SK-N-SH (cell line): ENCODE data around the gene ROMO1. TPM values are rescaled to one million over a fixed set of nuclear protein-coding genes. Genes with fewer than 3 reads are reported as not detected.

Source experiments
- CTCF ChIA-PET: fragments of 300-600, 350-600 bp; formaldehyde crosslinking; extraction: SDS; loops from one replicate; lab custom pipeline; 2021; lab: Yijun Ruan, JAX
- POLR2A ChIA-PET: fragments of 350-600 bp; sonication (Branson Sonifier 250); formaldehyde crosslinking; extraction: SDS; loops from one replicate; lab custom pipeline; 2020; ENCODE audit warnings: antibody characterized with exemption, inconsistent platforms; lab: Yijun Ruan, JAX
- DNase-seq: peaks from one replicate; pipeline ENCODE4 v3.0.0; 2012
- H2AFZ ChIP-seq: fragments of 200-600 bp; sonication (generic); 2 replicates; pipeline ENCODE4 v1.8.1; 2016; ENCODE audit warnings: antibody characterized with exemption, mild to moderate bottlenecking, low read depth
- H3F3A ChIP-seq: fragments of 200-600 bp; sonication (generic); replicated peaks from 2 replicates; pipeline ENCODE3; 2016; ENCODE audit warnings: antibody characterized with exemption, mild to moderate bottlenecking; ENCODE audit not compliant: insufficient read depth
- H3K27ac ChIP-seq, 2 experiments: fragments of 200-500 bp in 1 of 2; fragments of 200-600 bp in 1 of 2; sonication (Bioruptor generic) in 1 of 2; sonication (generic), shearing (Covaris generic) in 1 of 2; 2 replicates each; pipeline versions ENCODE4 v1.5.1 to v1.6.1; 2014 to 2016; ENCODE audit warnings: low read depth in 2 of 2, inconsistent platforms in 1 of 2, low read length in 1 of 2, mild to moderate bottlenecking in 1 of 2, mixed read lengths in 1 of 2
- H3K27me3 ChIP-seq: fragments of 200-600 bp; sonication (generic), shearing (Covaris generic); 2 replicates; pipeline ENCODE4 v1.6.1; 2016; ENCODE audit warnings: mixed run types; ENCODE audit not compliant: insufficient read depth
- H3K36me3 ChIP-seq, 2 experiments: fragments of 200-500 bp in 1 of 2; fragments of 200-600 bp in 1 of 2; sonication (Bioruptor generic) in 1 of 2; sonication (generic) in 1 of 2; replicated peaks in 1 of 2; 2 replicates each; pipeline versions ENCODE3 to v1.5.1; 2014 to 2016; ENCODE audit warnings: low read length in 1 of 2, mild to moderate bottlenecking in 1 of 2; ENCODE audit not compliant: insufficient read depth in 2 of 2, control insufficient read depth in 1 of 2
- H3K4me1 ChIP-seq, 2 experiments: fragments of 200-500 bp in 1 of 2; fragments of 200-600 bp in 1 of 2; sonication (Bioruptor generic) in 1 of 2; sonication (generic), shearing (Covaris generic) in 1 of 2; 2 replicates each; pipeline versions ENCODE4 v1.5.1 to v1.6.1; 2014 to 2016; ENCODE audit warnings: low read depth in 1 of 2, low read length in 1 of 2, mixed run types in 1 of 2; ENCODE audit not compliant: insufficient read depth in 2 of 2, control insufficient read depth in 1 of 2
- H3K4me2 ChIP-seq: fragments of 200-600 bp; sonication (generic), shearing (Covaris generic); 2 replicates; pipeline ENCODE4 v1.6.1; 2017; ENCODE audit warnings: mixed run types
- H3K4me3 ChIP-seq, 2 experiments: fragments of 200-500 bp in 1 of 2; fragments of 200-600 bp in 1 of 2; sonication (Bioruptor generic) in 1 of 2; sonication (generic), shearing (Covaris generic) in 1 of 2; 2 replicates each; pipeline versions ENCODE4 v1.5.1 to v1.8.1; 2014 to 2016; ENCODE audit warnings: low read depth in 2 of 2, inconsistent platforms in 1 of 2, low read length in 1 of 2, mild to moderate bottlenecking in 1 of 2, mixed read lengths in 1 of 2, moderate library complexity in 1 of 2
- H3K79me2 ChIP-seq: fragments of 200-600 bp; sonication (generic); 2 replicates; pipeline ENCODE4 v1.8.1; 2017; ENCODE audit warnings: mild to moderate bottlenecking; ENCODE audit not compliant: insufficient read depth
- H3K9ac ChIP-seq: fragments of 200-600 bp; sonication (generic); 2 replicates; pipeline ENCODE4 v1.6.1; 2017; ENCODE audit warnings: mixed run types
- H3K9me2 ChIP-seq: fragments of 200-600 bp; sonication (generic); 2 replicates; pipeline ENCODE4 v1.6.1; 2017; ENCODE audit warnings: mixed run types
- H3K9me3 ChIP-seq: fragments of 200-600 bp; sonication (generic); 2 replicates; pipeline ENCODE4 v1.6.1; 2017; ENCODE audit warnings: mixed run types, mild to moderate bottlenecking, moderate library complexity
- H4K20me1 ChIP-seq: fragments of 200-600 bp; sonication (generic); 2 replicates; pipeline ENCODE4 v1.6.1; 2017; ENCODE audit warnings: mild to moderate bottlenecking, mixed run types; ENCODE audit not compliant: insufficient read depth
- CHD2 ChIP-seq: fragments of 150-350 bp; IDR thresholded peaks from 2 replicates; pipeline ENCODE4 v1.6.1; 2018; ENCODE audit warnings: low read length; ENCODE audit not compliant: partially characterized antibody
- ELF1 ChIP-seq: IDR thresholded peaks from 2 replicates; pipeline ENCODE4 v1.4.0; 2012
- EP300 ChIP-seq, 2 experiments: IDR thresholded peaks; 2 replicates each; pipeline versions ENCODE4 v1.4.0 to v1.6.1; 2012; ENCODE audit warnings: borderline replicate concordance in 1 of 2, low read depth in 1 of 2, low read length in 1 of 2
- FOSL2 ChIP-seq: IDR thresholded peaks from 2 replicates; pipeline ENCODE4 v1.4.0; 2012; ENCODE audit warnings: low read depth, mild to moderate bottlenecking, moderate library complexity, borderline replicate concordance
- FOXJ3 ChIP-seq: sonication (generic); formaldehyde crosslinking; IDR thresholded peaks from 2 replicates; pipeline ENCODE4 v1.5.1; 2020; ENCODE audit warnings: mild to moderate bottlenecking, missing genetic modification reagents
- GATA2 ChIP-seq: sonication (generic); formaldehyde crosslinking; IDR thresholded peaks from 2 replicates; pipeline ENCODE4 v1.5.0; 2020; ENCODE audit warnings: mild to moderate bottlenecking, missing genetic modification reagents
- IRF3 ChIP-seq: fragments of 150-350 bp; IDR thresholded peaks from 2 replicates; pipeline ENCODE4 v1.6.1; 2016; ENCODE audit warnings: mild to moderate bottlenecking, low read depth, low read length
- JUND ChIP-seq: IDR thresholded peaks from 2 replicates; pipeline ENCODE4 v1.4.0; 2012
- MEF2A ChIP-seq: IDR thresholded peaks from 2 replicates; pipeline ENCODE4 v1.4.0; 2012; ENCODE audit warnings: low read depth, borderline replicate concordance
- MXI1 ChIP-seq: IDR thresholded peaks from 2 replicates; pipeline ENCODE4 v1.6.1; 2012; ENCODE audit warnings: mild to moderate bottlenecking, low read depth, low read length, improper control_type of control experiment
- NRF1 ChIP-seq: IDR thresholded peaks from 2 replicates; pipeline ENCODE4 v1.6.1; 2012; ENCODE audit warnings: low read depth, mild to moderate bottlenecking, low read length
- POLR2AphosphoS5 ChIP-seq: IDR thresholded peaks from 2 replicates; pipeline ENCODE4 v1.6.1; 2012; ENCODE audit warnings: low read depth, low read length
- RAD21 ChIP-seq: IDR thresholded peaks from 2 replicates; pipeline ENCODE4 v1.6.1; 2012; ENCODE audit warnings: mild to moderate bottlenecking, low read length
- RFX5 ChIP-seq: IDR thresholded peaks from 2 replicates; pipeline ENCODE4 v1.6.1; 2012; ENCODE audit warnings: mild to moderate bottlenecking, improper control_type of control experiment, low read length
- RXRA ChIP-seq: IDR thresholded peaks from 2 replicates; pipeline ENCODE4 v1.4.0; 2012; ENCODE audit warnings: low read depth, mild to moderate bottlenecking, borderline replicate concordance
- SIN3A ChIP-seq: IDR thresholded peaks from 2 replicates; pipeline ENCODE4 v1.6.1; 2012; ENCODE audit warnings: low read depth, mild to moderate bottlenecking, low read length, moderate library complexity, borderline replicate concordance
- SMC3 ChIP-seq: IDR thresholded peaks from 2 replicates; pipeline ENCODE4 v1.6.1; 2012; ENCODE audit warnings: low read depth, low read length, improper control_type of control experiment
- TAF1 ChIP-seq: IDR thresholded peaks from 2 replicates; pipeline ENCODE4 v1.6.1; 2012; ENCODE audit warnings: low read depth, mild to moderate bottlenecking, low read length, moderate library complexity, borderline replicate concordance
- TCF12 ChIP-seq: IDR thresholded peaks from 2 replicates; pipeline ENCODE4 v1.4.0; 2012
- TEAD4 ChIP-seq: IDR thresholded peaks from 2 replicates; pipeline ENCODE4 v1.4.0; 2012; ENCODE audit warnings: mild to moderate bottlenecking, borderline replicate concordance; ENCODE audit not compliant: insufficient read depth
- ZBTB33 ChIP-seq: IDR thresholded peaks from 2 replicates; pipeline ENCODE4 v1.4.0; 2012; ENCODE audit warnings: low read depth, borderline replicate concordance
- WGBS: methylation state at CpG from one replicate; pipeline ENCODE4 v1.1.6; 2017; ENCODE audit warnings: low lambda C conversion rate; 5-methylcytosine and 5-hydroxymethylcytosine counted together
- polyA plus RNA-seq, 3 experiments: library from polyadenylated mRNA; depleted of rRNA; stranded (reverse); fragments of >200 nt; gene quantifications; 2 replicates each; pipeline ENCODE4 v1.2.3, GENCODE V29; 2012
- TF ChIP-seq, protein P1 (sequence below): IDR thresholded peaks from 2 replicates; pipeline ENCODE4; 2012
- TF ChIP-seq, protein P2 (sequence below): IDR thresholded peaks from 2 replicates; pipeline ENCODE4 v1.4.0; 2012; ENCODE audit warnings: low read depth, borderline replicate concordance
- TF ChIP-seq, protein P3 (sequence below): fragments of 200-600 bp; sonication (generic); IDR thresholded peaks from 2 replicates; pipeline ENCODE4 v1.6.1; 2017; ENCODE audit warnings: antibody characterized with exemption, mild to moderate bottlenecking, moderate library complexity

Gene ROMO1
- polyA plus RNA-seq, 1 of the 3 experiments (the other 2 are of a cell fraction), result 1,273 TPM

DNA sequence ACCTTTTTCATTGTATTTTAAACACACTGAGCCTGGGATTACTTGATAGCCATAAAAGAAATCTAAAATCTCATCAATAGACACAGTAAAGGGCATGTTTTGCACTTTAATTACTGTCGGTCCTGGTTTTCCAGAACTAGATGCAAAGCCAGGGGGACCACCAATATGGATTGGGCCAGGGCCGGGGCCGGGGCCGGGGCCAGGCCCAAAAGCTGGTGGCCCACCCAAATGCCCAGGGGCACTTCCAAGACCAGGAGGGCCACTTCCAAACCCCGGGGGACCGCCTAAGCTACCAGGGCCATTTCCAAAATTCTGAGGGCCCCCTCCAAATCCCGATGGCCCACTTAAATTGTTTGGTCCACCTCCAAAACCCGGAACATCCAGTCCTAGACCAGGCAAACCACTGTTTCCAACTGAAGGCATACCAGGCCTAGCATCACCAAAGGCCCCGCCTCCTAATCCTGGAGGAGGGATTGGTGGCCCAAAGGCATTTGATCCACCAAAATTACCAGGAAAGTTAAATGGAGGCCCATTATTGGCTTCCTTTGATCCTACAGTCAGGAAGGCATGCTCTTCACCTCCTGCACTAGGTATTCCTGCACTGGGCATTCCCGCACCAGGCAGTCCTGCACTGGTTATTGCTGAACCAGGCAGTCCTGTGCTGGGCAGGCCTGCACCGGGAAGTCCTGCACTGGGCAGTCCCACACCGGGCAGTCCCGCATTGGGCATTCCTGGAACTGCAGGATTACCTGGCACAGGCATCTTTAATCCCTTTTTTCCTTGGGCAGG, 46.4 kb upstream of the ROMO1 start (continued):
- TF ChIP-seq RFX5 (no peak), MEF2A (no peak), TCF12 (no peak), JUND (no peak), FOXJ3 (no peak), ELF1 (no peak), CHD2 (no peak), ZBTB33 (no peak)
- TF ChIP-seq, protein P1, sequence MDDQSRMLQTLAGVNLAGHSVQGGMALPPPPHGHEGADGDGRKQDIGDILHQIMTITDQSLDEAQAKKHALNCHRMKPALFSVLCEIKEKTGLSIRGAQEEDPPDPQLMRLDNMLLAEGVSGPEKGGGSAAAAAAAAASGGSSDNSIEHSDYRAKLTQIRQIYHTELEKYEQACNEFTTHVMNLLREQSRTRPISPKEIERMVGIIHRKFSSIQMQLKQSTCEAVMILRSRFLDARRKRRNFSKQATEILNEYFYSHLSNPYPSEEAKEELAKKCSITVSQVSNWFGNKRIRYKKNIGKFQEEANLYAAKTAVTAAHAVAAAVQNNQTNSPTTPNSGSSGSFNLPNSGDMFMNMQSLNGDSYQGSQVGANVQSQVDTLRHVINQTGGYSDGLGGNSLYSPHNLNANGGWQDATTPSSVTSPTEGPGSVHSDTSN, result no peak
- TF ChIP-seq, protein P2, sequence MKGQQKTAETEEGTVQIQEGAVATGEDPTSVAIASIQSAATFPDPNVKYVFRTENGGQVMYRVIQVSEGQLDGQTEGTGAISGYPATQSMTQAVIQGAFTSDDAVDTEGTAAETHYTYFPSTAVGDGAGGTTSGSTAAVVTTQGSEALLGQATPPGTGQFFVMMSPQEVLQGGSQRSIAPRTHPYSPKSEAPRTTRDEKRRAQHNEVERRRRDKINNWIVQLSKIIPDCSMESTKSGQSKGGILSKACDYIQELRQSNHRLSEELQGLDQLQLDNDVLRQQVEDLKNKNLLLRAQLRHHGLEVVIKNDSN, result no peak

DNA sequence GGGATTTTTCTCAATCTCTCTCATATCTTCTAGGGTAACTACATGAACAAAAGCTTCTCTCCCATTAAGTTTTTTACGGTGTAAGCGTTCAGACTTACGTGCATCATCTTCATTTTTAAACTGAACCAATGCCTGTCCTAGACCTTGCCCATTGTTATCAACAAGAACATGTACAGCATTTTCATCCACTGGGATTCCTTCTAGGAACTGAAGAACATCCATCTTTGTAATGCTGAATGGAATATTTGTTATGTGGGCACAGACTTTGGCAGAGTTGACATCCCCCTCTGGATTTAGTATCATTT, 45.8 kb upstream of the ROMO1 start:
- Histone ChIP-seq H3K36me3 (peaks cover 61 to 66% of the 10 kb centered on the region in 2 experiments), H3K4me3 (no peak overlapping the region), H3K4me2 (no peak overlapping the region), H3F3A (peaks cover 24% of the 10 kb centered on the region), H3K9ac (no peak overlapping the region), H3K4me1 (peaks cover 3% of the 10 kb centered on the region in 2 experiments; a peak in 2 of 4 replicates), H2AFZ (no peak overlapping the region), H3K9me2 (no peaks in the 10 kb centered on the region), H3K27me3 (no peaks in the 10 kb centered on the region), H4K20me1 (peaks cover 100% of the 10 kb centered on the region), H3K9me3 (no peaks in the 10 kb centered on the region), H3K79me2 (peaks cover 100% of the 10 kb centered on the region), H3K27ac (no peak overlapping the region)
- 99% methylated on average over 3 of the region's 3 CpGs for WGBS
- no peak for DNase-seq
- CTCF ChIA-PET, result interaction anchor here (1.1 to 1.7 kb wide), 2 partner anchors 17 to 36 kb away, joined by 3 to 5 read pairs; no protein-coding TSS in a partner anchor
- POLR2A ChIA-PET, result no interaction called here
- TF ChIP-seq TEAD4 (no peak), RAD21 (no peak), NRF1 (no peak), ELF1 (no peak), RXRA (no peak), SMC3 (no peak), FOXJ3 (no peak), MXI1 (no peak), IRF3 (no peak), EP300 (IDR thresholded peaks at IDR 0.05; ENCODE audit: borderline replicate concordance in 1 of 2, low read depth in 1 of 2, low read length in 1 of 2) (no peak), GATA2 (CRISPR knock-in tag) (no peak), SIN3A (no peak), MEF2A (no peak), POLR2AphosphoS5 (no peak), FOSL2 (no peak), TCF12 (no peak), TAF1 (no peak), RFX5 (no peak)
- TF ChIP-seq, protein P3, sequence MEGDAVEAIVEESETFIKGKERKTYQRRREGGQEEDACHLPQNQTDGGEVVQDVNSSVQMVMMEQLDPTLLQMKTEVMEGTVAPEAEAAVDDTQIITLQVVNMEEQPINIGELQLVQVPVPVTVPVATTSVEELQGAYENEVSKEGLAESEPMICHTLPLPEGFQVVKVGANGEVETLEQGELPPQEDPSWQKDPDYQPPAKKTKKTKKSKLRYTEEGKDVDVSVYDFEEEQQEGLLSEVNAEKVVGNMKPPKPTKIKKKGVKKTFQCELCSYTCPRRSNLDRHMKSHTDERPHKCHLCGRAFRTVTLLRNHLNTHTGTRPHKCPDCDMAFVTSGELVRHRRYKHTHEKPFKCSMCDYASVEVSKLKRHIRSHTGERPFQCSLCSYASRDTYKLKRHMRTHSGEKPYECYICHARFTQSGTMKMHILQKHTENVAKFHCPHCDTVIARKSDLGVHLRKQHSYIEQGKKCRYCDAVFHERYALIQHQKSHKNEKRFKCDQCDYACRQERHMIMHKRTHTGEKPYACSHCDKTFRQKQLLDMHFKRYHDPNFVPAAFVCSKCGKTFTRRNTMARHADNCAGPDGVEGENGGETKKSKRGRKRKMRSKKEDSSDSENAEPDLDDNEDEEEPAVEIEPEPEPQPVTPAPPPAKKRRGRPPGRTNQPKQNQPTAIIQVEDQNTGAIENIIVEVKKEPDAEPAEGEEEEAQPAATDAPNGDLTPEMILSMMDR, result no peak
- TF ChIP-seq, protein P1, result no peak
